ENCODE measurements around the gene RBM38.
A peak's percentile ranks its signal among the peaks of the same experiment; 100 is the strongest.

DNA sequence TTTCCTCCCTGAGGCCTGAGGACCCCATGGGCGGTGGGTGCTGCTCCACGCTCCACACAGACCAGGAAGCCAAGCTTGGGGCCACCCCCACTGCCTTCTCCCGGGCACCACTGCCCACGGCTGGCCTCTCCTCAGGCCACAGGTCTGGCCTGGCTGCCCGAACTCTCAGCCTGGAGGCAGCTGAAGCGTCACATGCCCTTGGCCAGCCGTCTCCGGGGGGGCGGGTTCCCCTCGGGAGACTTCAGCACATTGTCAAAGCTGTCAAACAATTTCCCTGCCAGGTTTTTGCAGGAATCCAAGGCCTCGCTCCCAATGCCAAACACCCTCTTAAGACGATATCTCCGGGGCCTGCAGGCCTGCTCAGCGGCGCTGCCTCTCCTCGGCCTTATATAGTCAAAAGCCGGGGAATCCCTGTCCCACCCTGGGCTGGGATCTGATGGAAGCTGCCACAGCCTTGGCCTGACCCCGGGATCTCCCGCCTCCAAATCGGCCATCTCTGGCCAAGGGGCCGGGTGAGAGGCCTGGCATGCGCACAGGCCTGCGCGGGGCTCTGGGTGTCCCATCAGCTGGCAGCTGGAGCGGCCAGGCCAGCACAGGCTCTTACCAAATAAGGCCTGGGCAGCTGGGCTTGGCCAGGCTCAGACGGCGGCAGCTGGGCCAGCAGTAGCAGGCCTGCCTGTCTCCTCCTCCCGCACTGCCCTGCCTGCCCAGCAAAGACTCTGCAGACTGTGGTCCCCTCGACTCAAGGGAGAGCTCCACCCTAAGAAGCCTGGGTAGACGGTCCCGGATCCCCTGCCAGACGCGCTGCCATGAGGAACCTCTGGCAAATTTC lies 49.7 kb downstream of the RBM38 start:
- peak; percentile 88 to 92 for TF ChIP-seq POLR2AphosphoS5 (IDR thresholded peaks at IDR 0.05)
- TF ChIP-seq, protein P1, sequence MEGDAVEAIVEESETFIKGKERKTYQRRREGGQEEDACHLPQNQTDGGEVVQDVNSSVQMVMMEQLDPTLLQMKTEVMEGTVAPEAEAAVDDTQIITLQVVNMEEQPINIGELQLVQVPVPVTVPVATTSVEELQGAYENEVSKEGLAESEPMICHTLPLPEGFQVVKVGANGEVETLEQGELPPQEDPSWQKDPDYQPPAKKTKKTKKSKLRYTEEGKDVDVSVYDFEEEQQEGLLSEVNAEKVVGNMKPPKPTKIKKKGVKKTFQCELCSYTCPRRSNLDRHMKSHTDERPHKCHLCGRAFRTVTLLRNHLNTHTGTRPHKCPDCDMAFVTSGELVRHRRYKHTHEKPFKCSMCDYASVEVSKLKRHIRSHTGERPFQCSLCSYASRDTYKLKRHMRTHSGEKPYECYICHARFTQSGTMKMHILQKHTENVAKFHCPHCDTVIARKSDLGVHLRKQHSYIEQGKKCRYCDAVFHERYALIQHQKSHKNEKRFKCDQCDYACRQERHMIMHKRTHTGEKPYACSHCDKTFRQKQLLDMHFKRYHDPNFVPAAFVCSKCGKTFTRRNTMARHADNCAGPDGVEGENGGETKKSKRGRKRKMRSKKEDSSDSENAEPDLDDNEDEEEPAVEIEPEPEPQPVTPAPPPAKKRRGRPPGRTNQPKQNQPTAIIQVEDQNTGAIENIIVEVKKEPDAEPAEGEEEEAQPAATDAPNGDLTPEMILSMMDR (IDR thresholded peaks at IDR 0.05), result no peak

All from esophagus muscularis mucosa (tissue), 3 donors.